ENCODE measurements around the gene ASIC3. TPM values are rescaled to one million over a fixed set of nuclear protein-coding genes. Genes with fewer than 3 reads are reported as not detected.

ASIC3 gene
- total and polyA plus RNA-seq, 2 of the 8 experiments (the other 6 are each of a cell fraction or from before 2014, with no cell fraction given) = 1.6 to 1.9 TPM

DNA sequence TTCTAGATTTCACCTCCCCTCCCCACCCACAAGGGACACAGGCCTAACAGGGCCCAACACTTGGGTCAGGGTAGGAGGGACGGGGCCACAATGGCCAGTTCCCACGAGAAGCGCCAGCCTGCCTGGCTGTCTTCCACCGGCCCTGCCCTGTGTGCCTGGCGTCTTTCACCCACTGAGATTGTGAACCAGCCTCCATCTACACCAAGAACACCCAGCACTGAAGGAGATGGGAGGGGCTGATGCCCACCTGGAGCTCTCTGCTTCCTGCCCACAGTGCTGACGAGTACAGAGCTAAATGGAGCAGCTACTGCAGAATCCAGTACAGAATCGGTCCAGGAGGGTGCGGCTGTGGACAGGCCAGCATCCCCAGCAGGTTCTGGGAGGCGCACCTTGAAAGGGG is 2.4 kb upstream of the ASIC3 start:
- Histone ChIP-seq H2AFZ (ENCODE audit: low read length) (no peak overlapping the region), H2BK5ac (ENCODE audit: low read depth, low read length) (no peak overlapping the region), H2BK15ac (ENCODE audit: low read length) (no peak overlapping the region), H3K36me3 (ENCODE audit: control insufficient read depth in 2 of 4, insufficient read depth in 4 of 4, low read length in 3 of 4) (no peaks in the 10 kb centered on the region), H3K27me3 (replicated peaks in 1 of 4; ENCODE audit: control insufficient read depth in 3 of 4, extremely low read depth in 1 of 4, insufficient read depth in 3 of 4, low read length in 3 of 4) (peaks cover 4 to 26% (median 17%) of the 10 kb centered on the region in 4 experiments), H3K27ac (ENCODE audit: low read depth, low read length) (no peak overlapping the region), H3K4me2 (ENCODE audit: insufficient read depth in 1 of 2, low read depth in 2 of 2, low read length in 2 of 2) (no peak overlapping the region), H3K23ac (ENCODE audit: insufficient read length) (no peak overlapping the region), H3K4me1 (replicated peaks in 1 of 4; ENCODE audit: control insufficient read depth in 3 of 4, insufficient read depth in 4 of 4, low read length in 3 of 4) (peaks cover 0 to 6% (median 3%) of the 10 kb centered on the region in 4 experiments; a peak in 3 of 7 replicates), H2BK12ac (ENCODE audit: low read depth, low read length) (no peak overlapping the region), H3K18ac (ENCODE audit: extremely low read depth, low read length) (no peak overlapping the region), H4K5ac (ENCODE audit: insufficient read length, low read depth, low read length) (no peak overlapping the region), H2AK5ac (ENCODE audit: low read depth, low read length) (no peak overlapping the region), H3K14ac (ENCODE audit: insufficient read length) (no peak overlapping the region), H3K9ac (replicated peaks in 1 of 4; ENCODE audit: extremely low read depth in 1 of 4, low read depth in 3 of 4, low read length in 3 of 4) (no peak overlapping the region), H4K20me1 (replicated peaks in 1 of 2; ENCODE audit: control insufficient read depth in 1 of 2, insufficient read depth in 2 of 2, low read length in 2 of 2) (peaks cover 2 to 8% of the 10 kb centered on the region in 2 experiments), H3K56ac (replicated peaks; ENCODE audit: insufficient read length, low read depth, low read length) (no peak overlapping the region), H3K4ac (replicated peaks; ENCODE audit: insufficient read length, low read depth, low read length) (no peak overlapping the region), H3K79me1 (ENCODE audit: low read depth, low read length) (no peaks in the 10 kb centered on the region), H4K8ac (ENCODE audit: extremely low read depth, insufficient read depth, low read length) (no peak overlapping the region), H3K9me3 (ENCODE audit: insufficient read depth in 2 of 2, low read depth in 1 of 2, low read length in 1 of 2) (no peaks in the 10 kb centered on the region), H2BK120ac (replicated peaks; ENCODE audit: low read depth, low read length) (no peak overlapping the region), H3K23me2 (ENCODE audit: low read depth, low read length) (peaks cover 2% of the 10 kb centered on the region; the same call in 1 of the 2 replicates), H4K91ac (replicated peaks; ENCODE audit: insufficient read length, low read length) (no peak overlapping the region), H2BK20ac (ENCODE audit: low read length) (no peak overlapping the region), H3K4me3 (ENCODE audit: extremely low read depth in 1 of 4, insufficient read depth in 2 of 4, low read depth in 3 of 4, low read length in 4 of 4) (no peak overlapping the region), H3K79me2 (ENCODE audit: control insufficient read depth in 1 of 2, insufficient read depth in 2 of 2, low read length in 2 of 2) (no peaks in the 10 kb centered on the region)
- DNase-seq (ENCODE audit: low read depth in 1 of 2, low spot score in 2 of 2) (no peak), FAIRE-seq (no peak)
- POLR2A ChIA-PET (ENCODE audit: partially characterized antibody) = interaction anchor here (0.9 kb wide), 1 partner anchor 42 kb away, joined by 3 read pairs; no protein-coding TSS in a partner anchor
- 84% methylated on average over 9 of the region's 9 CpGs; no CpG with 5 or more reads in 1 of the 2 experiments for WGBS, 2 experiments (ENCODE audit: extremely low coverage in 1 of 2, insufficient coverage in 1 of 2, insufficient read length in 1 of 2, insufficient replicate concordance in 2 of 2, low coverage in 1 of 2, low lambda C conversion rate in 2 of 2, missing lambda C conversion rate in 1 of 2)
- CTCF ChIA-PET (ENCODE audit: partially characterized antibody) = interaction anchor here (1.1 to 3.5 kb wide), 5 partner anchors 11 to 65 kb away, joined by 3 to 20 read pairs (median 8); partner anchors contain the start of gene CDK5
- no peak for TF ChIP-seq ASH2L (IDR thresholded peaks at IDR 0.05; ENCODE audit: low read length)
- TF ChIP-seq SIN3A (conservative IDR thresholded peaks at IDR 0.05 in 1 of 2, IDR thresholded peaks at IDR 0.05 in 1 of 2; ENCODE audit: low read depth in 1 of 2, low read length in 2 of 2) = no peak
- TF ChIP-seq RFX5 (IDR thresholded peaks at IDR 0.05; ENCODE audit: borderline replicate concordance, low read depth, low read length) = no peak
- TF ChIP-seq EGR1 (IDR thresholded peaks at IDR 0.05; ENCODE audit: borderline replicate concordance, low read depth, low read length) = no peak
- no peak for TF ChIP-seq TAF7 (optimal IDR thresholded peaks at IDR 0.05; ENCODE audit: borderline replicate concordance, low read depth, low read length)
- no peak for TF ChIP-seq BACH1 (IDR thresholded peaks at IDR 0.05; ENCODE audit: low read length)
- TF ChIP-seq JUN (IDR thresholded peaks at IDR 0.05; ENCODE audit: low read depth, low read length) = no peak
- no peak for TF ChIP-seq SIRT6 (IDR thresholded peaks at IDR 0.05; ENCODE audit: low read length)
- no peak for TF ChIP-seq YY1 (IDR thresholded peaks at IDR 0.05; ENCODE audit: low read depth, low read length)
